NCI-H748 treated with DMSO at 0.1 percent for 48 hours (cell line): ENCODE measurements around the gene FAM200B.
A peak's percentile ranks its signal among the peaks of the same experiment; 100 is the strongest.

Experiments
- DNase-seq: peaks from one replicate; lab custom pipeline; 2025; lab: John Stamatoyannopoulos, UW

The FAM200B gene

GRCh38 chr4:15681372-15682241 lies at the start of gene FAM200B:
Gene FAM200B, plus strand, starts transcription at chr4:15681827. Its CDS starts 5,151 bp downstream, at chr4:15686978.
- DNase-seq, result peak; percentile 88

DNA sequence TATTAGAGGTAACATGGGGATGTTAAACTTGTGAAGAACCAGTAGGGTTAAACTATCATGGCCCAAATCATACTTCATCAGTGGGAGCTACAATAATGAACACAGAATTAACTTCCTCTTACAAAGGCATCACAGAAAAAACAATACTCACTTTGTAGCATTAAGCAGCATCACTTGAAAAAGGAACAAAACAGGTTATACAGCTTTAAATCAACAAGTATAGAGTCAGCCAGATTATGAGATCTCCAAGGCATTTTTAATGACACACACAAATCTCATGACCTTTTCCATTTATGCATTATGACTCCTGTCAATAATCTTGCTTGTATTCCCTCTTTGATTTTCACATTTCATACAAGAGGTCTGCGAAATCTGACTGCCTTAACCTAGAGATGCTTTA lies 44.8 kb upstream of the FAM200B start:
- DNase-seq, result no peak

GRCh38 chr4:15638418-15638817 lies 43.2 kb upstream of the FAM200B start:
- DNase-seq, result no peak

DNA sequence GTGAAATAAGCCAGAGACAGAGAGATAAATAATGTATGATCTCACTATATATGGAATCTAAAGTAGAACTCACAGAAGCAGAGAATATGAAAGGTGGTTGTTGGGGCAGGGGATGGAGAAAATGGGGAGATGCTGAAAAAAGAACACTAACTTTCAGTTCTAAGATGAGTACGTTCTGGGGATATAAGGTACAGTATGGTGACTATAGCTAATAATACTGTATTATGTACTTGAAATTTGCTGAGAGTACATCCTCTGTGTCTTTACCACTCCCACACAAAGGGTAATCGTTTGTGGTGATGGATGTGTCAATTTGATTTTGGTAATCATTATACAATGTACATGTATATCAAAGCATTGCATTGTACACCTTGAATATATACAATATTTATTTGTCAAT lies 33.0 kb upstream of the FAM200B start:
- no peak for DNase-seq

DNA sequence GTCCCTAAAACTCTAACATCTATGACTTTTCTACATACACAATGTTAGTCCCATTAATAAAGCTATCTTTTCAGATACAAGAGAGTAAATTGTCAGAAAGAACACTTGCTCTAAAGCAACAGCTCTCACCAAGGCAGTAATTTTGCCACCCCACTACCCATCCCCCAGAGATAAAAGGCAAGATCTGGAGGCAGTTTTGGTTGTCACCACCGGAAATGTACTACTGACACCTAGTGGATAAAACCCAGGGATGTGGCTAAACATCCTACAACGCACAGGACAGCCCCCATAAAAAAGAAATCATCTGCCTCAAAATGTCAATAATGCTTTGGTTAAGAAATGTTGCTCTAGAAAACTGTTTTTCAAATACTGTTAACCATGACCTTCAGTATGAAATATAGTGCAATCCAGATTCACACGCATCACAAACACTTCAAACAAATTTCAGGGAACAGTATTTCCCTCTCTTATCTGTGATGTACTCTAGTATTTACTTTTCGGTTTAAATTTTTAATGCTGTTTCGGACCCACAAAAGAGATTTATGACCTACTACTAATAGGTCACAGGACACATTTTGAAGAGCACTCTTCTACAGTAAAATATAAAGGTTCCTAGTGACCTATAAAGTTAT lies 31.6 kb upstream of the FAM200B start:
- DNase-seq, result peak; percentile 61

DNA sequence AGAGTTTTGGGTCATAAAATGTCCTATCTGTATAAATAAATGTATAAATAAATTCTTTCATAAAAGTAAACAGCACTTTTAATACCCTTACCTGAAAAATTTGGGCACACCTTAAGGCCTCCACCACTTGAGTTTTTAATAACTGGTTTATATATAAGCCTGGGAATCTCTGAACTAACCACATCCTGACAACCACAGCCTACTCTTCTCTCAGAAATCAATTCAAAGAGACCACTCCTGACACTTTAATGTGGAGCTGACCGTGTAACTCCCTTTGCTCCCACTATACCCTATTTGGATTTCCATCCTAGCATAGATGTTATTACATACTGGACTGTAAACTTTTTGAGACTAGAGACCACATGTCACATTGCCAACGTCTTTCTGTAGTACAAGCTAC lies 30.0 kb upstream of the FAM200B start:
- no peak for DNase-seq

DNA sequence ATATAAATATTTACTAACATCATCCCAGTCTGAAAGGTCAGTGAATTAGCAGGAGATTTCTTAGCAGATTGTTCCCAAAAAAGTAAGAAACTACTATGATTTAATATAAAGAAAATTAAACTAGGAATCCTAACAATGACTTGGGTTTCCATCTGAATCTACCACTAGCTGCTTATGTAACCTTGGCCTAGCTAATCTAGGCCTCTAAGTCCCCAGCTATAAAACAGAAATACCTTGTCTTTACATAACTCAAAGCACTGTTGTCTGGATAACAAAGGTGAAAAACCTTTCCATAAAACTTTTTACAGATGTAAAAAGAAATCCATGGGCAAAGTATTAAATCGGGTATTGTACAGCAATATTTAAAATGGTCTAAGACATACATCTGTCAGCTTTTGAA lies 29.4 kb upstream of the FAM200B start:
- DNase-seq, result no peak

DNA sequence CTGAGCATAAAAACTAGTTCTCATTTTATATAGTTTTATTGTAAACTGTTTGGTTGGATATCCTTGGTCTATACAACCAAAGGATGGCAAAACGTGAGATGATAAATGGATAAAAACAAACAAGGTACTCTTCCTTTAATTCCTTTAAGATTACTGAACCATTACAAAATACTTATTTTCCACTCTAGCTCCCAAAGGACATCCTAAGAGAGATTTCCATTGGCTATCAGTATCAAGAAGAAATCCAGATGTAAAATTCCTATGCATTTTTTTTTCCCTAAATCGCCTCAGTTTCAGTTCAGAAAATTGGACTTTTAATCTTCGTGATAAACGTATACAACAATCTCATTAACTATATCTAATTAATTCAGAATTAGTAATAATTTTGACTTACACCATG lies 28.8 kb upstream of the FAM200B start:
- no peak for DNase-seq

DNA sequence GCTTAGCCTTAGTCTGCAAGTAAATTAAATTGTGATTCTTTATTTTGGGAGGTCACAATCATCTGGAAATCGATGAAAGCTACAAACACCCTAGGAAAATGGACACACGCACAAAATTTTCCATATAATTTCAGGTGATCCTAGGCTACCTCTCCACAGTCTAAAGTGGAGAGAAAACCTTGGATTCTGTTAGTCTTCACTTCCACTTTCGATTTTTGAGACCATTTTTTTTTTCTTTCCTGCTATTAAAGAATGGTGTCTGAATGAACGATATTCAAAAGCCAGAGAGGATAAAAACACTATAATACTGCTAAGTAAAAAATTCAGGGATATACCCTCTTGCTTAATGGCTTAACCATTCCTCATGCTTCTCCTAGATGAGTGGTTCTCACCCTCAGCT lies 28.2 kb upstream of the FAM200B start:
- DNase-seq, result no peak

DNA sequence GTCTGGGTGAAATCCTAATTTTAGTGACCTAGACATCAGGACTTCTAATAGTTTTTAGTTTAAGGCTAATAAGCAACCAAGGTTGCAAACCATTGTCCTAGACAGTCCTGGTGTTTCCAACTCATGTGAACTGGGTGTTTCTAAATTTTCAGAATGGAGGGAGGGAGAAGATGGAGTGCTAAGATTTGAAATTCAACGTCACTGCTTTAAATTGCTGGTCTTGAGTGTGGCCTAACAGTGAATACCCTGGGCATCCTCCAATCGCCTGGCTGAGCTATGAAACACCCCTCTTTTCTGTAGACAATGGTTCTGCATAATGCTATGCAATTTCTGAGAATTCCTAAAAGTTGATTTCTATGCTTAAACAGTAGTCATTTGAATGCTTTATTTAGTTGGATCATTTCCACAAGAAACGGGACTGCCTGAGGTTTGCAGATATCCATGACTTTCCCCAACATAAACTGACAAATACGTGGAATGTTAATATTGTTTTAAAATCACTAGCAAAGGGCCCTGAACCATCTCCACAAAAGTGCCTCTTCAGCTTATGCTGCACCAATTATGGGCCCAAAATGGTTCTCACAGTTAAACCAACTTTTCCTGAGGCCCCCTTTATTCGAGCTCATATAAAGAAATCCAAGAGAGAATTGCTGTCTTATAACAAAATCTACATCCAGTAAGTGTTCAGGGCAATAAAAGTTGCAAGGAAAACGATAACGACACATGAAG lies 27.6 kb upstream of the FAM200B start:
- DNase-seq, result peak; percentile 22

DNA sequence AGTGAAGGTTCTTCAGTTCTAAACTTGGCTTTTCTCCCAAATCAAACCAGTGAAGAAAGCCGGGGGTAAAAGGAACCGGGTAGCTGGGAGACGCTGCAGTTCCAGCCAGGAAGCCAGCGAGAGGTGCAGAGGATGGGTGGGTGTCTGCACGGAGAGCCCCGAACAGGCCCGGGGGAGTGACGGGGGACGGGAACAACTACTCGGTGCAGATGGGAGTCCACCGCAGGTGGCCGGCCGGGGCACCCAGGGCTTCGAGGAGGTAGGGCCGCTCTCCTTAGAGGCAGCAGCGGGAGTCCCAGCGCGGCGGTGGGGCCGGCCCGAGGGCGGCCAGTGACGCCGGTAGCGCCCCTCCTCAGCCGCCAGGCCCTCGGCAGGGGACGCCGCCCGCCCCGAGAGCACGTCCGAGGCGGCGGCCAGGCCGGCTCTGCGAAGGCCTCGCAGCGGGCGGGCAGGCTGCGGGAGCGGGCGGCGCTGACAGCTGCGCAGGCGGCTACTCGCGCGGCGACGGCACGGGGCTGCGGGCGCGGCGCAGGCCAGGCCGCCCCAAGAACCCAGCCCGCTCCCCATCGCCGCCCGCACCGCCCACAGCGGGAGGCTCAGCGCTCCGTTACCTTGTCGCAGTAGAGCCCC lies 26.9 kb upstream of the FAM200B start:
- no peak for DNase-seq

GRCh38 chr4:15655223-15656037 lies 26.2 kb upstream of the FAM200B start, which contains the start of gene FBXL5:
Gene FBXL5, minus strand, starts transcription at chr4:15655357. Its CDS starts 70 bp downstream, at chr4:15655287.
- DNase-seq, result peak; percentile 62

- DNase-seq, result peak; percentile 20
Observed at GRCh38 chr4:15656038-15656470, 25.6 kb upstream of the FAM200B start.

- DNase-seq, result no peak
Observed at GRCh38 chr4:15657366-15657765, 24.3 kb upstream of the FAM200B start.

GRCh38 chr4:15658136-15658770 lies 23.4 kb upstream of the FAM200B start:
- DNase-seq, result no peak

GRCh38 chr4:15658781-15659180 lies 22.8 kb upstream of the FAM200B start:
- DNase-seq, result no peak

GRCh38 chr4:15659768-15660570 lies 21.7 kb upstream of the FAM200B start:
- no peak for DNase-seq

DNA sequence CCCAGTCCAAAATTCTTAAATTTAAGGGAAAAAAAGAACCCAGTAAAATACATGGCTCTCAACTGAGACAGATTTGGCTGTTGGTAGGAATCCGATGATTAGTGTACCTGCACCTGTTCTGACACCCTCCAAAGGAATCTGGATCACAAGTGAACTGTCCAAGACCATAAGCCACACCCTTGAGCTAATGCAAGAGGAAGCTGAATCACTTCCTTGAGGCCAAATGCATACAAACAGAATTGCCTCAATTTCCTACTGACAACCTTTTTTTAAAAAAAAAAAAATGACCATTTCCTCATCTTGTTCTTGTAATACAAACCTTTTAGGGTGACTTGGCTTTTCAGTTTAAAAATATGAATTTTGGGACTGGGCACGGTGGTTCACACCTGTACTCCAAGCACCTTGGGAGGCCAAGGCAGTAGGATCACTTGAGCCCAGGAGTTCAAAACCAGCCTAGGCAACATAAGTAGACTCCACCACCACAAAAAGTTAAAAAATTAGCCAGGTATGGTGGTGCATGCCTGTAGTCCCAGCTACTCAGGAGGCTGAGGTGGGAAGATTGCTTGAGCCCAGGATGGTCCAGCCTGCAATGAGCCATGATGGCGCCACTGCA lies 15.8 kb upstream of the FAM200B start:
- DNase-seq, result no peak

- no peak for DNase-seq
Observed at GRCh38 chr4:15667006-15667405, 14.6 kb upstream of the FAM200B start.
